HepG2 (cell line): ENCODE measurements around the gene PTRH2. TPM values are rescaled to one million over a fixed set of nuclear protein-coding genes. Genes with fewer than 3 reads are reported as not detected.
A peak's percentile ranks its signal among the peaks of the same experiment; 100 is the strongest.

Experiments used
- CREM ChIP-seq, 2 experiments: sonication (generic) in 1 of 2; formaldehyde crosslinking in 1 of 2; IDR thresholded peaks; 2 replicates each; pipeline versions ENCODE4 v1.4.0 to v1.6.1; 2016 to 2020; ENCODE audit warnings: antibody characterized with exemption in 1 of 2, mild to moderate bottlenecking in 1 of 2, missing genetic modification reagents in 1 of 2
- ELF3 ChIP-seq: IDR thresholded peaks from 2 replicates; pipeline ENCODE4 v1.6.1; 2016; ENCODE audit warnings: missing genetic modification reagents, missing compliant biosample characterization
- FOXJ3 ChIP-seq: sonication (generic); formaldehyde crosslinking; IDR thresholded peaks from 2 replicates; pipeline ENCODE4 v1.4.0; 2020; ENCODE audit warnings: missing genetic modification reagents, mild to moderate bottlenecking, borderline replicate concordance
- FOXK1 ChIP-seq: sonication (generic); formaldehyde crosslinking; IDR thresholded peaks from 2 replicates; pipeline ENCODE4 v1.4.0; 2020; ENCODE audit warnings: low read depth, missing genetic modification reagents, borderline replicate concordance
- GATAD2A ChIP-seq: IDR thresholded peaks from 2 replicates; pipeline ENCODE4 v1.6.1; 2016
- HDAC1 ChIP-seq: sonication (generic); formaldehyde crosslinking; IDR thresholded peaks from 2 replicates; pipeline ENCODE4 v1.5.1; 2020; ENCODE audit warnings: mild to moderate bottlenecking, missing genetic modification reagents
- HMG20A ChIP-seq: IDR thresholded peaks from 2 replicates; pipeline ENCODE4 v1.6.1; 2016; ENCODE audit warnings: borderline replicate concordance
- HNF4A ChIP-seq: sonication (generic); formaldehyde crosslinking; IDR thresholded peaks from 2 replicates; pipeline ENCODE4 v1.4.0; 2020; ENCODE audit warnings: missing genetic modification reagents
- MATR3 ChIP-seq: sonication (generic); formaldehyde crosslinking; IDR thresholded peaks from 2 replicates; pipeline ENCODE4 v1.4.0; 2020; ENCODE audit warnings: missing genetic modification reagents
- NR2F6 ChIP-seq, 2 experiments: IDR thresholded peaks; 2 replicates each; pipeline ENCODE4 v1.6.1; 2016; ENCODE audit warnings: antibody characterized with exemption in 1 of 2, mild to moderate bottlenecking in 1 of 2
- PBX2 ChIP-seq: IDR thresholded peaks from 2 replicates; pipeline ENCODE4 v1.6.1; 2016; ENCODE audit warnings: control low read depth
- SOX13 ChIP-seq, 3 experiments: fragments of 450-650 bp in 1 of 3; sonication (generic) in 1 of 3; formaldehyde crosslinking in 1 of 3; IDR thresholded peaks in 2 of 3; conservative IDR thresholded peaks in 1 of 3; 2 replicates each; pipeline versions ENCODE4 v1.5.0 to v1.6.1; 2016 to 2020; ENCODE audit warnings: antibody characterized with exemption in 1 of 3, mild to moderate bottlenecking in 1 of 3, missing compliant biosample characterization in 1 of 3, missing genetic modification reagents in 1 of 3, moderate library complexity in 1 of 3
- SOX5 ChIP-seq: IDR thresholded peaks from 2 replicates; pipeline ENCODE4 v1.6.1; 2016; ENCODE audit warnings: borderline replicate concordance
- TARDBP ChIP-seq: sonication (generic); formaldehyde crosslinking; IDR thresholded peaks from 2 replicates; pipeline ENCODE4 v1.8.0; 2022; ENCODE audit warnings: mild to moderate bottlenecking, missing genetic modification reagents
- ZC3H4 ChIP-seq: sonication (generic); formaldehyde crosslinking; IDR thresholded peaks from 2 replicates; pipeline ENCODE4 v1.4.0; 2020; ENCODE audit warnings: missing genetic modification reagents, borderline replicate concordance
- ZKSCAN1 ChIP-seq: fragments of 150-350 bp; IDR thresholded peaks from 2 replicates; pipeline ENCODE4 v1.6.1; 2014; ENCODE audit warnings: low read length
- ZNF101 ChIP-seq: sonication (generic); formaldehyde crosslinking; IDR thresholded peaks from 2 replicates; pipeline ENCODE4 v1.4.0; 2020; ENCODE audit warnings: mild to moderate bottlenecking, low read depth, missing genetic modification reagents, borderline replicate concordance
- ZNF451 ChIP-seq: sonication (generic); formaldehyde crosslinking; IDR thresholded peaks from 2 replicates; pipeline ENCODE4 v1.5.0; 2020; ENCODE audit warnings: mild to moderate bottlenecking, missing genetic modification reagents
- ZNF839 ChIP-seq: sonication (generic); formaldehyde crosslinking; IDR thresholded peaks from 2 replicates; pipeline ENCODE4 v1.4.0; 2020; ENCODE audit warnings: missing genetic modification reagents, mild to moderate bottlenecking, borderline replicate concordance
- ZSCAN31 ChIP-seq: sonication (generic); formaldehyde crosslinking; IDR thresholded peaks from 2 replicates; pipeline ENCODE4 v1.5.0; 2020; ENCODE audit warnings: low read depth, mild to moderate bottlenecking, missing genetic modification reagents
- polyA plus RNA-seq, 8 experiments: library from polyadenylated mRNA; depleted of rRNA in 3 of 8; stranded (reverse) in 7 of 8; unstranded in 1 of 8; fragments of >200 nt; fragmentation: Illumina TruSeq in 4 of 8; extraction: Trizol in 4 of 8; gene quantifications; 2 replicates each; pipeline versions ENCODE4 v1.2.1 to v1.2.3, GENCODE V29; 2011 to 2016; ENCODE audit warnings: low read depth in 4 of 8, missing spikeins in 1 of 8, mixed read lengths in 1 of 8; ENCODE audit not compliant: insufficient read depth in 1 of 8
- total RNA-seq, 5 experiments: library from RNA; depleted of rRNA; stranded (reverse); fragments of >200 nt; fragmentation: Illumina TruSeq; extraction: Trizol; gene quantifications; 2 replicates each; pipeline ENCODE4 v1.2.3, GENCODE V29; 2016; ENCODE audit warnings: low read depth in 1 of 5
- TF ChIP-seq, protein P1 (sequence below): sonication (generic); formaldehyde crosslinking; IDR thresholded peaks from 2 replicates; pipeline ENCODE4 v1.4.0; 2020; ENCODE audit warnings: missing genetic modification reagents
- TF ChIP-seq, protein P2 (sequence below): sonication (generic); formaldehyde crosslinking; IDR thresholded peaks from 2 replicates; pipeline ENCODE4 v1.4.0; 2020; ENCODE audit warnings: missing genetic modification reagents
- TF ChIP-seq, protein P3 (sequence below): sonication (generic); formaldehyde crosslinking; IDR thresholded peaks from 2 replicates; pipeline ENCODE4 v1.4.0; 2020; ENCODE audit warnings: missing genetic modification reagents

Gene PTRH2
- total and polyA plus RNA-seq, 2 of the 13 experiments (the other 11 are each of a cell fraction or from before 2014, with no cell fraction given), result 67.7 to 83.3 TPM

DNA sequence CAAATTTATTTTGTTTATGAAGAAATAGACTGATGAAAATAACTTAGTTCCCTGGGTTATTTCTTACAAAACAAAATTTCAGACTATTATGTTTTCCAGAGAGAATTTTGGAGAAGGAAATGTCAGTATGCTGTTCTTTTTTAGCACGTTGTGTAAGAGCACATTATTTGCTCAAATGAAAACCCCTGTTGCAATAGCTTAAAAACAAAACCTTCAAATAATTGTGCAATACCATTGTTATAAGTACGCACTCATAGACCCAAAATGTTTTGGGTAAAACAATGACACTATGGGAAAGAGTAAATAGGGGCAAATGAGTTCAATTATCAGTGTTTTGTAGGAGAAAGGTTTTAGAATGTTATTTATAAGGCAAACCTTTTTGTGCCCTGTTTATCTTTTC lies 18.5 kb upstream of the PTRH2 start (continued):
- TF ChIP-seq CREM (IDR thresholded peaks at IDR 0.05) (peak; percentile 63; the same call in 1 of the 2 replicates), CREM (CRISPR knock-in tag; IDR thresholded peaks at IDR 0.05) (no peak), ZNF451 (no peak), PBX2 (no peak), ZC3H4 (no peak), HMG20A (CRISPR knock-in tag) (peak; percentile 63), HDAC1 (CRISPR knock-in tag) (0 out of 2 replicates have a peak, but pooled peaks have one; percentile 33), ZKSCAN1 (no peak), TARDBP (peak; percentile 79; the same call in 1 of the 2 replicates), SOX13 (IDR thresholded peaks at IDR 0.05) (peak; percentile 99), SOX13 (CRISPR knock-in tag; conservative IDR thresholded peaks at IDR 0.05 in 1 of 2, IDR thresholded peaks at IDR 0.05 in 1 of 2) (peak in 1 of 2 experiments; percentile 100; a peak in 2 of 4 replicates), MATR3 (no peak), FOXJ3 (CRISPR knock-in tag) (peak; percentile 81), HNF4A (CRISPR knock-in tag) (peak; percentile 48; the same call in 1 of the 2 replicates), ZNF839 (CRISPR knock-in tag) (no peak), GATAD2A (CRISPR knock-in tag) (peak; percentile 95), ELF3 (CRISPR knock-in tag) (peak; percentile 88), ZNF101 (CRISPR knock-in tag) (no peak), ZSCAN31 (CRISPR knock-in tag) (no peak), SOX5 (CRISPR knock-in tag) (peak; percentile 100), NR2F6 (IDR thresholded peaks at IDR 0.05) (peak; percentile 23; the same call in 1 of the 2 replicates), NR2F6 (CRISPR knock-in tag; IDR thresholded peaks at IDR 0.05) (no peak; the same call in 1 of the 2 replicates), FOXK1 (0 out of 2 replicates have a peak, but pooled peaks have one; percentile 29)
- TF ChIP-seq, protein P1, sequence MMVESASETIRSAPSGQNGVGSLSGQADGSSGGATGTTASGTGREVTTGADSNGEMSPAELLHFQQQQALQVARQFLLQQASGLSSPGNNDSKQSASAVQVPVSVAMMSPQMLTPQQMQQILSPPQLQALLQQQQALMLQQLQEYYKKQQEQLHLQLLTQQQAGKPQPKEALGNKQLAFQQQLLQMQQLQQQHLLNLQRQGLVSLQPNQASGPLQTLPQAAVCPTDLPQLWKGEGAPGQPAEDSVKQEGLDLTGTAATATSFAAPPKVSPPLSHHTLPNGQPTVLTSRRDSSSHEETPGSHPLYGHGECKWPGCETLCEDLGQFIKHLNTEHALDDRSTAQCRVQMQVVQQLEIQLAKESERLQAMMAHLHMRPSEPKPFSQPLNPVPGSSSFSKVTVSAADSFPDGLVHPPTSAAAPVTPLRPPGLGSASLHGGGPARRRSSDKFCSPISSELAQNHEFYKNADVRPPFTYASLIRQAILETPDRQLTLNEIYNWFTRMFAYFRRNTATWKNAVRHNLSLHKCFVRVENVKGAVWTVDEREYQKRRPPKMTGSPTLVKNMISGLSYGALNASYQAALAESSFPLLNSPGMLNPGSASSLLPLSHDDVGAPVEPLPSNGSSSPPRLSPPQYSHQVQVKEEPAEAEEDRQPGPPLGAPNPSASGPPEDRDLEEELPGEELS (CRISPR knock-in tag), result peak; percentile 82
- TF ChIP-seq, protein P2, sequence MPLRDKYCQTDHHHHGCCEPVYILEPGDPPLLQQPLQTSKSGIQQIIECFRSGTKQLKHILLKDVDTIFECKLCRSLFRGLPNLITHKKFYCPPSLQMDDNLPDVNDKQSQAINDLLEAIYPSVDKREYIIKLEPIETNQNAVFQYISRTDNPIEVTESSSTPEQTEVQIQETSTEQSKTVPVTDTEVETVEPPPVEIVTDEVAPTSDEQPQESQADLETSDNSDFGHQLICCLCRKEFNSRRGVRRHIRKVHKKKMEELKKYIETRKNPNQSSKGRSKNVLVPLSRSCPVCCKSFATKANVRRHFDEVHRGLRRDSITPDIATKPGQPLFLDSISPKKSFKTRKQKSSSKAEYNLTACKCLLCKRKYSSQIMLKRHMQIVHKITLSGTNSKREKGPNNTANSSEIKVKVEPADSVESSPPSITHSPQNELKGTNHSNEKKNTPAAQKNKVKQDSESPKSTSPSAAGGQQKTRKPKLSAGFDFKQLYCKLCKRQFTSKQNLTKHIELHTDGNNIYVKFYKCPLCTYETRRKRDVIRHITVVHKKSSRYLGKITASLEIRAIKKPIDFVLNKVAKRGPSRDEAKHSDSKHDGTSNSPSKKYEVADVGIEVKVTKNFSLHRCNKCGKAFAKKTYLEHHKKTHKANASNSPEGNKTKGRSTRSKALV (CRISPR knock-in tag), result 0 out of 2 replicates have a peak, but pooled peaks have one; percentile 33
- TF ChIP-seq, protein P3, sequence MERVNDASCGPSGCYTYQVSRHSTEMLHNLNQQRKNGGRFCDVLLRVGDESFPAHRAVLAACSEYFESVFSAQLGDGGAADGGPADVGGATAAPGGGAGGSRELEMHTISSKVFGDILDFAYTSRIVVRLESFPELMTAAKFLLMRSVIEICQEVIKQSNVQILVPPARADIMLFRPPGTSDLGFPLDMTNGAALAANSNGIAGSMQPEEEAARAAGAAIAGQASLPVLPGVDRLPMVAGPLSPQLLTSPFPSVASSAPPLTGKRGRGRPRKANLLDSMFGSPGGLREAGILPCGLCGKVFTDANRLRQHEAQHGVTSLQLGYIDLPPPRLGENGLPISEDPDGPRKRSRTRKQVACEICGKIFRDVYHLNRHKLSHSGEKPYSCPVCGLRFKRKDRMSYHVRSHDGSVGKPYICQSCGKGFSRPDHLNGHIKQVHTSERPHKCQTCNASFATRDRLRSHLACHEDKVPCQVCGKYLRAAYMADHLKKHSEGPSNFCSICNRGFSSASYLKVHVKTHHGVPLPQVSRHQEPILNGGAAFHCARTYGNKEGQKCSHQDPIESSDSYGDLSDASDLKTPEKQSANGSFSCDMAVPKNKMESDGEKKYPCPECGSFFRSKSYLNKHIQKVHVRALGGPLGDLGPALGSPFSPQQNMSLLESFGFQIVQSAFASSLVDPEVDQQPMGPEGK (CRISPR knock-in tag), result no peak
